Neuronal stem cell (in vitro differentiated cells): Measurements from ENCODE around the gene ST6GALNAC6.

Experiments
- DNase-seq: peaks from one replicate; pipeline ENCODE4 v3.0.0-alpha.2; 2013; ENCODE audit warnings: low spot score
- H2AFZ ChIP-seq: one replicate; pipeline ENCODE4 v1.6.1; 2013; ENCODE audit warnings: mild to moderate bottlenecking, low read length, inconsistent platforms
- H2AK5ac ChIP-seq: 2 replicates; pipeline ENCODE4 v1.6.1; 2013; ENCODE audit warnings: low read depth, mild to moderate bottlenecking, inconsistent platforms, low read length, moderate library complexity, mixed read lengths
- H2BK120ac ChIP-seq: 2 replicates; pipeline ENCODE4 v1.6.1; 2013; ENCODE audit warnings: low read depth, mild to moderate bottlenecking, inconsistent platforms, low read length, moderate library complexity, mixed read lengths
- H2BK12ac ChIP-seq: one replicate; pipeline ENCODE4 v1.6.1; 2013; ENCODE audit warnings: low read length, inconsistent platforms
- H2BK15ac ChIP-seq: 2 replicates; pipeline ENCODE4 v1.6.1; 2013; ENCODE audit warnings: mild to moderate bottlenecking, low read length, inconsistent platforms, mixed read lengths
- H2BK5ac ChIP-seq: one replicate; pipeline ENCODE4 v1.6.1; 2013; ENCODE audit warnings: inconsistent platforms, mild to moderate bottlenecking, low read length, moderate library complexity
- H3K14ac ChIP-seq: one replicate; pipeline ENCODE4 v1.6.1; 2013; ENCODE audit warnings: low read length, inconsistent platforms
- H3K18ac ChIP-seq: 2 replicates; pipeline ENCODE4 v1.6.1; 2013; ENCODE audit warnings: low read length, inconsistent platforms
- H3K23ac ChIP-seq: 2 replicates; pipeline ENCODE4 v1.6.1; 2013; ENCODE audit warnings: low read depth, mild to moderate bottlenecking, mixed read lengths, low read length, inconsistent platforms; ENCODE audit not compliant: poor library complexity
- H3K27ac ChIP-seq: replicated peaks from 3 replicates; pipeline ENCODE4 v1.5.1; 2013; ENCODE audit warnings: low read length, inconsistent platforms
- H3K27me3 ChIP-seq, 3 experiments: 2 replicates each; pipeline ENCODE4 v1.6.1; 2013; ENCODE audit warnings: low read length in 3 of 3, mild to moderate bottlenecking in 2 of 3, inconsistent platforms in 1 of 3, low read depth in 1 of 3, mixed read lengths in 1 of 3, moderate library complexity in 1 of 3; ENCODE audit not compliant: control insufficient read depth in 3 of 3, insufficient read depth in 3 of 3
- H3K36me3 ChIP-seq, 2 donors: replicated peaks in 1 of 2; 2 replicates each; pipeline ENCODE4 v1.6.1; 2013; ENCODE audit warnings: low read length in 2 of 2; ENCODE audit not compliant: control insufficient read depth in 2 of 2, insufficient read depth in 2 of 2
- H3K4ac ChIP-seq: 2 replicates; pipeline ENCODE4 v1.6.1; 2013; ENCODE audit warnings: inconsistent platforms, mild to moderate bottlenecking, low read length, moderate library complexity
- H3K4me1 ChIP-seq, 2 donors: 1 replicate in 1 of 2; 2 replicates in 1 of 2; pipeline ENCODE4 v1.6.1; 2013; ENCODE audit warnings: low read length in 2 of 2, low read depth in 1 of 2; ENCODE audit not compliant: control insufficient read depth in 2 of 2, insufficient read depth in 1 of 2
- H3K4me2 ChIP-seq: one replicate; pipeline ENCODE4 v1.6.1; 2013; ENCODE audit warnings: mild to moderate bottlenecking, low read length, inconsistent platforms; ENCODE audit not compliant: insufficient read depth, poor library complexity, severe bottlenecking
- H3K4me3 ChIP-seq, 2 donors: 2 replicates each; pipeline ENCODE4 v1.5.1; 2013; ENCODE audit warnings: low read length in 2 of 2, mild to moderate bottlenecking in 2 of 2, inconsistent platforms in 1 of 2, moderate library complexity in 1 of 2
- H3K79me1 ChIP-seq: one replicate; pipeline ENCODE4 v1.6.1; 2013; ENCODE audit warnings: low read depth, mild to moderate bottlenecking, inconsistent platforms, low read length, moderate library complexity
- H3K9ac ChIP-seq: one replicate; pipeline ENCODE4 v1.6.1; 2013; ENCODE audit warnings: mild to moderate bottlenecking, low read depth, low read length, inconsistent platforms; ENCODE audit not compliant: poor library complexity
- H3K9me3 ChIP-seq, 2 donors: replicated peaks in 1 of 2; 2 replicates each; pipeline versions ENCODE3 to v1.6.1; 2013; ENCODE audit warnings: low read length in 2 of 2, mild to moderate bottlenecking in 2 of 2, inconsistent platforms in 1 of 2, low read depth in 1 of 2, mixed read lengths in 1 of 2, moderate library complexity in 1 of 2; ENCODE audit not compliant: control insufficient read depth in 2 of 2, insufficient read depth in 1 of 2
- H4K8ac ChIP-seq: one replicate; pipeline ENCODE4 v1.6.1; 2013; ENCODE audit warnings: low read depth, mild to moderate bottlenecking, inconsistent platforms, low read length, moderate library complexity
- H4K91ac ChIP-seq: one replicate; pipeline ENCODE4 v1.6.1; 2013; ENCODE audit warnings: low read length, low read depth, mild to moderate bottlenecking, inconsistent platforms; ENCODE audit not compliant: poor library complexity
- WGBS, 2 donors: extraction: QIAGEN DNeasy Blood & Tissue Kit; methylation state at CpG; one replicate each; pipeline ENCODE4 v1.1.7; 2013; ENCODE audit warnings: missing lambda C conversion rate in 2 of 2, mixed read lengths in 1 of 2; ENCODE audit not compliant: insufficient read length in 2 of 2, insufficient replicate concordance in 1 of 2; ENCODE audit errors: extremely low coverage in 2 of 2; 5-methylcytosine and 5-hydroxymethylcytosine counted together

The ST6GALNAC6 gene

GRCh38 chr9:127869310-127870152 is 29.9 kb downstream of the ST6GALNAC6 start:
- Histone ChIP-seq H2BK12ac (no peak overlapping the region), H2BK120ac (no peak overlapping the region), H2AFZ (no peak overlapping the region), H3K4me3 (no peak overlapping the region), H3K23ac (no peak overlapping the region), H3K27ac (no peak overlapping the region), H3K4ac (no peak overlapping the region), H3K14ac (no peak overlapping the region), H3K36me3 (peaks cover 0 to 3% of the 10 kb centered on the region in 2 donors), H3K9me3 (peaks cover 0 to 2% of the 10 kb centered on the region in 2 donors), H2AK5ac (peak overlapping the region; percentile 59), H3K4me2 (no peak overlapping the region), H2BK15ac (no peak overlapping the region), H3K9ac (peak overlapping the region; percentile 9), H3K4me1 (peaks cover 8 to 30% of the 10 kb centered on the region in 2 donors), H3K18ac (peak overlapping the region; percentile 40), H3K27me3 (peaks cover 0 to 3% (median 0%) of the 10 kb centered on the region in 3 experiments), H2BK5ac (peak overlapping the region; percentile 58), H4K8ac (no peak overlapping the region), H4K91ac (no peak overlapping the region), H3K79me1 (no peaks in the 10 kb centered on the region)
- no CpG with 5 or more reads among the region's 18 CpGs for WGBS, 2 donors
- DNase-seq: peak; percentile 83

- Histone ChIP-seq H3K36me3 (peaks cover 0 to 3% of the 10 kb centered on the region in 2 donors), H3K4me1 (peaks cover 6 to 20% of the 10 kb centered on the region in 2 donors), H3K27me3 (peaks cover 0 to 3% (median 0%) of the 10 kb centered on the region in 3 experiments), H2BK15ac (no peak overlapping the region), H3K4me3 (no peak overlapping the region), H4K91ac (no peak overlapping the region), H3K27ac (no peak overlapping the region), H3K23ac (no peak overlapping the region), H3K4me2 (no peak overlapping the region), H2AK5ac (no peak overlapping the region), H2AFZ (no peak overlapping the region), H3K4ac (no peak overlapping the region), H4K8ac (no peak overlapping the region), H3K18ac (no peak overlapping the region), H3K79me1 (no peaks in the 10 kb centered on the region), H2BK5ac (peak overlapping the region; percentile 19), H3K9ac (no peak overlapping the region), H2BK120ac (no peak overlapping the region), H3K9me3 (peaks cover 0 to 2% of the 10 kb centered on the region in 2 donors), H3K14ac (no peak overlapping the region), H2BK12ac (no peak overlapping the region)
- no CpG with 5 or more reads among the region's 18 CpGs for WGBS, 2 donors
- DNase-seq: no peak
Observed at GRCh38 chr9:127868278-127868902, 31.0 kb downstream of the ST6GALNAC6 start.

- no peak overlapping the region for H2BK12ac ChIP-seq
- H3K4me2 ChIP-seq: no peak overlapping the region
- H3K27me3 ChIP-seq: peaks cover 0 to 3% (median 0%) of the 10 kb centered on the region in 3 experiments
- H2AFZ ChIP-seq: no peak overlapping the region
- peaks cover 5 to 12% of the 10 kb centered on the region in 2 donors for H3K4me1 ChIP-seq
- H3K36me3 ChIP-seq: peaks cover 0 to 3% of the 10 kb centered on the region in 2 donors
- peaks cover 0 to 2% of the 10 kb centered on the region in 2 donors for H3K9me3 ChIP-seq
- no CpG with 5 or more reads among the region's 30 CpGs for WGBS, 2 donors
- H3K4me3 ChIP-seq: peak overlapping the region in 1 of 2 donors; percentile 26
- H4K91ac ChIP-seq: no peak overlapping the region
- H3K14ac ChIP-seq: no peak overlapping the region
- H3K4ac ChIP-seq: no peak overlapping the region
- H2BK5ac ChIP-seq: peak overlapping the region; percentile 19
- no peak overlapping the region for H3K18ac ChIP-seq
- H2AK5ac ChIP-seq: no peak overlapping the region
- peak overlapping the region; percentile 64 for H3K9ac ChIP-seq
- H2BK15ac ChIP-seq: no peak overlapping the region
- no peak for DNase-seq
- no peak overlapping the region for H4K8ac ChIP-seq
- H3K79me1 ChIP-seq: no peaks in the 10 kb centered on the region
- no peak overlapping the region for H2BK120ac ChIP-seq
- no peak overlapping the region for H3K27ac ChIP-seq
- H3K23ac ChIP-seq: peak overlapping the region; percentile 36
Observed at GRCh38 chr9:127867356-127868277, 31.8 kb downstream of the ST6GALNAC6 start.
